Activated T-cell treated with anti-CD3 and anti-CD28 coated beads for 4 hours (primary cell): ENCODE measurements around the gene PHTF1.

Experiments used
- DNase-seq: peaks from one replicate; pipeline ENCODE4 v3.0.0-alpha.2; 2020

Gene PHTF1

GRCh38 chr1:113759333-113760101, at the start of gene PHTF1:
Gene PHTF1 (minus strand): TSS chr1:113759486. CDS start chr1:113758703, 783 bp downstream.
- peak; percentile 20 for DNase-seq

DNA sequence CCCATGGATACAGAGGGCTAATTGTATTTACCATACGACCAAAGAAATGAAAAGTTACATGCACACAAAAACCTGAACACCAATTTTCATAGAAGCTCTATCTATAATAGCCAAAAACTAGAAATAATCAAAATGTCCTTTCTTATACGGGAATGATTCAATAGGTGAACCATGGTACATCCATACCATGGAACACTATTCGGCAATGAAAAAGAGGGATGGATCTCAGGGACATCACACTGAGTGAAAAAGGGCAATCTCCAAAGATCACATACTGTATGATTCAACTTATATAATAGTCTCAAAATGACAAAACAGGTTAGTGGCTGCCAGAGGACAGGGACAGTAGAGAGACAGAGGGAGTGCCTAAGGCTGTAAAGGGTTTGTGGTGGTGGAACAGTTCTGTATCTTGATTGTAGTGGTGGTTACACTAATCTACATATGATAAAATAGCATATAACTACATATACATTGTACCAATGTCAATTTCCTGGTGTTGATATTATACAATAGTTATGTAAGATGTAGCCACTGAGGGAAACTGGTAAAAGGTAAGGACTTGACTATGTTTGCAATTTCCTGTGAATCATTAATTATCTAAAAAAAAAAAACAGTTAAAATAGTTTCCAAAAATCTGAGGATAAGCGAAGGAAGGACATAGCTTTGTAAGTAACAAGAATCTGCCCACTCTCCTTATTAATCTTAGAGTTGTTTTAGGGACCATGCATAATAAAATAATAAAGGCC, 49.3 kb upstream of the PHTF1 start:
- no peak for DNase-seq

DNA sequence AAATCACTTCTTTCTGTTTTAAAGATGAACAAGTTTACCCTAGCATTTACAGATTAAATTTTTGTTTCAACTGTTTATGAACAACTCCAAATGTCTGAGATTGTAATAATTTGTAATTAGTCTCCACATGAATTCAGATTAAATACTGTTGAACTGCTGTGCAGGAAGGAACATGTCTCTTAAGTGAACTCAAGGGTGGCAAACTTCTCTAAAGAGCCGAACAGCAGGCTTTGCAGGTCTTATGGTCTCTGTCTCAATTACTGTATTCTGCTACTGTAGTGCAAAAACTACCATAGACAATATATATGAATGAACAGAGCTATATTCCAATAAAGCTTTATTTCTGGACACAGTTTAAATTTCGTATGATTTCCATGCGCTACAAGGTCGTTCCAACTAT, 46.4 kb upstream of the PHTF1 start:
- DNase-seq = no peak

DNA sequence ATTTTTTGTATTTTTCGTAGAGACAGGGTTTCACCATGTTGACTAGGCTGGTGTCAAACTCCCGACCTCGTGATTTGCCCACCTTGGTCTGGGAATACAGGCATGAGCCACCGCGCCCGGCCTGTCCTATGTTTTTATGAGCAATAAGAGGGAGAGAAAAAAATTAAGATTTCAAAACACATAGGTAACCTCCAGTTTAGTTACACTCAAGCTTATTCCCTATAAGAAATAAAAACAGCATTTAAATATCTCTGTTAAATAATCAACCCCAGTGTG, 45.9 kb upstream of the PHTF1 start:
- DNase-seq = no peak

- no peak for DNase-seq
Measured at GRCh38 chr1:113804421-113805255, 45.4 kb upstream of the PHTF1 start.

DNA sequence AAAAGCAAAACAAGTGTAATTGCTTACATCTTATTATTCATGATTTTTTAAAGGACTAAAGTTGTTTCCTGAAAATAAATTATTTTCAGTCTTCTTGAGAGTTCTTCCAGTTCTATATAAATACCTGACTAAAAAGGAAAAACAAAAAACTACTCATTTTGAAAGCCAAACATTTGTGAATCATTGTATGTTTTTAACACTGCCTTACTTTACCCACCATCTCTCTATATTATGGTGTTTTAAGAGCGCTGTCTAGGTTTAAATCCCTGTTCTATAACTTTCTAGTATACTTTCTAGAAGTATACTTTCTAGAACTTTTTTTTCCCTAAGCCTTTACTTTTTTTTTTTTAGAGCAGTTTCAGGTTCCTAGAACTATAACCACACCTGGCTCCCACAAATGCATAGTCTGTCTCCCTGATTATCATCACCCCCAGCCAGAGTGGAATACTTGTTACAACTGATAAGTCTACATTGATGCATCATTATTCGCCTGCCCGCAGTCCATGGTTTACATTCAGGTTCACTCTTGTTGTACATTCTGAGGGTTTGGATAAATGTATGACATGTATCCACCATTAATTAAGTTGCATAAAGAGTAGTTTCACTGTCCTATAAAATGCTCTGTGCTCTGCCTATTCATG, 43.2 kb upstream of the PHTF1 start:
- DNase-seq = no peak

- no peak for DNase-seq
Measured at GRCh38 chr1:113800487-113800886, 41.2 kb upstream of the PHTF1 start.

DNA sequence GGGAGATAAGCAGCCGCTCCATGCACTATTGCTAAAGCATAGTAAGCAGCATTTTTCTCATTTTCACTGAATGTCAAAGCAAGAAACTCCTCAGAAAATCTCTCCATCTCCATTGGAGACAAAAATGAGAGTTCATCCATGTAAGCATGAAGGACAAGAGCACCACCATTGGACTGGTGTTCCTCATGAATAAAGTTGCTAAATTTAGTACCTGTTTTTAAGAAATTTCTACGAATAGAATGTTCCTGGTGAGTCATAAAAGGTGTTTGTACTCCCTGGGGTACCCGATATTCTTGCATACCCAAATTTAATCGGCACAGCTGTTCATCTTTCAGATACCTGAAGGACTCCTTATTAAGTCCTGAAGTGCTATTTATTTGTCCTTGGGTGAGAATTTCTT, 38.2 kb upstream of the PHTF1 start:
- no peak for DNase-seq

GRCh38 chr1:113793878-113794834, 34.9 kb upstream of the PHTF1 start:
- DNase-seq = no peak

DNA sequence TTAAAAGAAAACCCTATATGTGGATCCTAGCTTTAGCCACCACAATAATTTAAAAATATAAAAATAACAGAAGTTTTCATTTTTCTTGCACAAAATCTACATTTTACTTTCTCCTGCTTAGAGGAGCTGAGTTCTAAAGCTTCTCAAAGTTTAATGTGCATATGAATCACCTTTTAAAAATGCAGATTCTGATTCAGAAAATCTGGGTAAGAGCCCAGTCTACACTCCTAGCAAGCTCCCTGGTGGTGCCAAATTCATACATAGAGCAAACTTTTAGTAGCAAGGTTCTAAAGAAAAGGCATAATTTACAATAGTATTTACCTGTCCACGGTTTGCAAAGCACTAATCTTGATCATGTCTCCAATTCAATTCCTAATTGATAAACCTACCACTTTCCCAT, 33.7 kb upstream of the PHTF1 start:
- no peak for DNase-seq

DNA sequence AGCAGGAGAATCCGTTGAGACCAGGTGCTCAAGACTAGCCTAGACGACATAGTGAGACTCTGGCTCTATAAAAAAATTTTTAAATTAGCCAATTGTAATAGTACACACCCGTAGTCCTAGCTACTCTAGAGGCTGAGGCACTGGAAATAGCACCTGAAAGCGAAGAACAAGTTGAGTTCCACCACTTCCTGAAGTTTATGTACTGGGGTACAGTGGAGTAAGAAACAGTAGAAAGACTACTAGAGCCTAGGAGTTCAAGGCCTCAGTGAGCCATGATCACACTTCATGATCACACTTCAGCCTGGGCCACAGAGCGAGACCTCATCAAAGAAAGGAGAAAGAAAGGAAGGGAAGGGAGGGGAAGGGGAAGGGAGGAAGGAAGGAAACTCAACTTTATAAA, 33.2 kb upstream of the PHTF1 start:
- DNase-seq = no peak

GRCh38 chr1:113788802-113789201, 29.5 kb upstream of the PHTF1 start:
- DNase-seq = no peak

DNA sequence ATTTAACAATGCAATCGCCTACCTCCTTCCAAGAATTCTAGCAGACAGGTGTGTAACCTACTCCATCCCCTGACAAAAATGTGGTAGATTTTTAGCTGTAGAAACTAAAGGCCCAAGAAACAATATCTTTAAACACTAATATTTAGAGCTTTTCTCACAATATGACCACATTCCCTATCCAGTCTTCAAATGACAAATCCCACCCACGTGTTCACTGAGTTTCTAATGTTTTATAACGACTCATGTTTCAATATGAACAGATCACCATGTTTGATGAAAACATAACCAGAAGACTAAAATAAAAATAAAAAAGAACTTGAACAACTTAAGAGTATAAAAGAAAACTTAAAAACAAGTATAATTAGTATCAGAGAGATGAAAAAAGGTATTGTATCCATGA, 28.4 kb upstream of the PHTF1 start:
- DNase-seq = no peak

GRCh38 chr1:113786069-113786468, 26.8 kb upstream of the PHTF1 start:
- DNase-seq = no peak

DNA sequence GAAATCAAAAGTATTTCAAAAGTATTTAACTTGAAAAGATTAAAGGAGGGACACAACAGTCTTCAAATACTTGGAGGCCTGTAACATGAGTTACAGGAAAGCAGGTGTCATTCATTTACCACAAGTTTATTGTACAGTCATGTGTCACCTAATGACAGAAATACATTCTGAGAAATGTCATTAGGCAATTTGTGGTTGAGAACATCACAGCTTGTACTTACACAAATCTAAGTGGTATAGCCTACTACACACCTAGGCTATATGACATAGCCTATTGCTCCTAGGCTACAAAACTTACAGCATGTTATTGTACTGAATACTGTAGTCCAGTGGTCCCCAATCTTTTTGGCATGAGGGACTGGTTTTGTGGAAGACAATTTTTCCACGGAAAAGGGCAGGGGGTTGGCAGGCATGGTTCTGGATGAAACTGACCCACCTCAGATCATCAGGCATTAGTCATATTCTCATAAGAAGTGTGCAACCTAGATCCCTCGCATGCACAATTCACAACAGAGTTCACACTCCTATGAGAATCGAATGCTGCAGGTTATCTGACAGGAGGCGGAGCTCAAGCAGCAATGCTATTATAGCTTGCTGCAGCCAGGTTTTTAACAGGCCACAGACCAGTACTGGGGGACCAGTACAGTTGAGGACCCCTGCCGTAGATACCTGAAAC, 25.0 kb upstream of the PHTF1 start:
- no peak for DNase-seq

- peak; percentile 16 for DNase-seq
Measured at GRCh38 chr1:113783254-113784103, 24.2 kb upstream of the PHTF1 start.

DNA sequence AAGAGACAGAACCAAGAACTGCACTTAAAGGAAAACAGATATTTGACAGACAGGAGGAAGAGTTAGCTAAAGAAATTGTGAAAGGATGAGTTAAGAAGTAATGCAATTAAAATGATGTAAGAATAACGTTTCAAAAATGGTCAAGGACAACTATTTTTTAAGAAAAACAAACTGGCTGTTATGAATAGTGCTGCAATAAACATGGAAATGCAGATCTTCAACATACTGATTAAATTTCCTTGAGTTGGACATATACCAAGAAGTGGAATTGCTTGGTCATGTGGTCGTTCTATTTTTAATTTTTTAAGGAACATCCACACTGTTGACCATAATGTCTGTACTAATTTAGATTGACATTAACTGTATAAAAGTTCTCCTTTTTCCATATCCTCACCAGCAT, 23.1 kb upstream of the PHTF1 start:
- no peak for DNase-seq

- DNase-seq = no peak
Measured at GRCh38 chr1:113780374-113781146, 21.3 kb upstream of the PHTF1 start.

DNA sequence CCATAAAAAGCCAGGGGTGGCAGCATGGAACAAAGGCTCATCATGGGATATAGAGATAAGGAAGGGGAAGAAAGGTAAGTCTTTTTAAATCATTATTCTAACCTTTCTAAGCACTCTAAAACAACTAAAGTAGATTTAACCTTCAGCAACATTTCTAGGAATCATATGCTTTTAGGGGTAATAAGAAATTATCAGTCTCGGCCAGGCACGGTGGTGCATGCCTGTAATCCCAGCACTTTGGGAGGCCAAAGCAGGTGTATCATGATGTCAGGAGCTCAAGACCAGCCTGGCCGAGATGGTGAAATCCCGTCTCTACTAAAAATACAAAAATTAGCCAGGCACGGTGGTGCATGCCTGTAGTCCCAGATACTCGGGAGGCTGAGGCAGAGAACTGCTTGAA, 20.3 kb upstream of the PHTF1 start:
- DNase-seq = no peak

- no peak for DNase-seq
Measured at GRCh38 chr1:113777561-113777960, 18.3 kb upstream of the PHTF1 start.
